Neural cell (in vitro differentiated cells): ENCODE results near the gene TMEM52B. TPM values are rescaled to one million over a fixed set of nuclear protein-coding genes. Genes with fewer than 3 reads are reported as not detected.

Experiments used
- H2AFZ ChIP-seq: fragments of 200-600, 300-800 bp; sonication (generic), shearing (Covaris generic); 2 replicates; pipeline ENCODE4 v1.6.0; 2014; ENCODE audit warnings: low read depth, mild to moderate bottlenecking, antibody characterized with exemption, low read length, moderate library complexity
- H3F3A ChIP-seq: fragments of 200-600 bp; shearing (Covaris generic); 2 replicates; pipeline ENCODE4 v1.6.1; 2016; ENCODE audit warnings: mild to moderate bottlenecking, moderate library complexity, mixed read lengths, antibody characterized with exemption, low read length; ENCODE audit not compliant: insufficient read depth, poor library complexity, severe bottlenecking
- H3K27ac ChIP-seq: fragments of 200-600, 300-800 bp; sonication (generic), shearing (Covaris generic); 2 replicates; pipeline ENCODE4 v1.5.1; 2014; ENCODE audit warnings: mild to moderate bottlenecking, low read length, moderate library complexity
- H3K27me3 ChIP-seq: fragments of 300-800, 200-600 bp; sonication (generic), shearing (Covaris generic); 2 replicates; pipeline ENCODE4 v1.6.0; 2014; ENCODE audit warnings: mild to moderate bottlenecking, low read depth, low read length, moderate library complexity; ENCODE audit not compliant: insufficient read depth
- H3K36me3 ChIP-seq: fragments of 300-800, 200-600 bp; sonication (generic), shearing (Covaris generic); 2 replicates; pipeline ENCODE4 v1.5.1; 2014; ENCODE audit warnings: mild to moderate bottlenecking, antibody characterized with exemption, low read length, moderate library complexity; ENCODE audit not compliant: insufficient read depth
- H3K4me2 ChIP-seq: fragments of 300-800, 200-600 bp; sonication (generic), shearing (Covaris generic); 2 replicates; pipeline ENCODE4 v1.6.0; 2014; ENCODE audit warnings: mild to moderate bottlenecking, low read length
- H3K4me3 ChIP-seq: fragments of 300-800, 200-600 bp; sonication (generic), shearing (Covaris generic); 2 replicates; pipeline ENCODE4 v1.5.1; 2014; ENCODE audit warnings: mild to moderate bottlenecking, low read length, moderate library complexity
- H3K79me2 ChIP-seq: fragments of 200-600 bp; shearing (Covaris generic); replicated peaks from 2 replicates; pipeline ENCODE4 v1.6.0; 2014; ENCODE audit warnings: mild to moderate bottlenecking, low read length, moderate library complexity; ENCODE audit not compliant: insufficient read depth
- H3K9ac ChIP-seq: fragments of 300-800, 200-600 bp; sonication (generic), shearing (Covaris generic); 2 replicates; pipeline ENCODE4 v1.6.1; 2016; ENCODE audit warnings: mild to moderate bottlenecking, low read length, mixed read lengths
- H3K9me2 ChIP-seq: fragments of 200-600 bp; shearing (Covaris generic); 2 replicates; pipeline ENCODE4 v1.6.1; 2016; ENCODE audit warnings: mild to moderate bottlenecking, low read length, mixed read lengths; ENCODE audit not compliant: insufficient read depth
- H3K9me3 ChIP-seq: fragments of 200-600, 300-800 bp; sonication (generic), shearing (Covaris generic); 2 replicates; pipeline ENCODE4 v1.6.1; 2016; ENCODE audit warnings: mild to moderate bottlenecking, mixed run types, low read length, moderate library complexity, mixed read lengths
- H4K20me1 ChIP-seq: fragments of 200-600 bp; shearing (Covaris generic); 2 replicates; pipeline ENCODE4 v1.6.1; 2016; ENCODE audit warnings: mild to moderate bottlenecking, mixed run types; ENCODE audit not compliant: insufficient read depth
- CTCF ChIP-seq: fragments of 450-650 bp; IDR thresholded peaks from 2 replicates; pipeline ENCODE4 v1.5.1; 2014; ENCODE audit warnings: antibody characterized with exemption, mild to moderate bottlenecking, moderate library complexity; ENCODE audit not compliant: poor library complexity, severe bottlenecking
- EP300 ChIP-seq: fragments of 450-650 bp; conservative IDR thresholded peaks from 2 replicates; pipeline ENCODE4 v1.6.1; 2014; ENCODE audit warnings: antibody characterized with exemption, mild to moderate bottlenecking, moderate library complexity; ENCODE audit not compliant: poor library complexity, severe bottlenecking
- EZH2 ChIP-seq: fragments of 200-600, 300-800 bp; shearing (Covaris generic), sonication (generic); IDR thresholded peaks from 2 replicates; pipeline ENCODE4 v1.6.1; 2014; ENCODE audit warnings: antibody characterized with exemption, low read length, borderline replicate concordance, mild to moderate bottlenecking; ENCODE audit not compliant: insufficient read depth, poor library complexity, severe bottlenecking
- MXI1 ChIP-seq: fragments of 450-650 bp; conservative IDR thresholded peaks from 2 replicates; pipeline ENCODE4 v1.6.1; 2014; ENCODE audit warnings: antibody characterized with exemption, mild to moderate bottlenecking; ENCODE audit not compliant: poor library complexity, severe bottlenecking
- POLR2AphosphoS5 ChIP-seq: IDR thresholded peaks from 2 replicates; pipeline ENCODE4 v1.6.1; 2012
- RAD21 ChIP-seq: fragments of 450-650 bp; conservative IDR thresholded peaks from 2 replicates; pipeline ENCODE4 v1.6.1; 2014; ENCODE audit warnings: antibody characterized with exemption, mild to moderate bottlenecking, moderate library complexity
- REST ChIP-seq: IDR thresholded peaks from 2 replicates; pipeline ENCODE4 v1.6.1; 2012; ENCODE audit warnings: borderline replicate concordance
- SMC3 ChIP-seq: fragments of 450-650 bp; conservative IDR thresholded peaks from 2 replicates; pipeline ENCODE4 v1.6.1; 2014; ENCODE audit warnings: antibody characterized with exemption, mild to moderate bottlenecking, moderate library complexity; ENCODE audit not compliant: poor library complexity
- TAF1 ChIP-seq: IDR thresholded peaks from 2 replicates; pipeline ENCODE4 v1.6.1; 2012; ENCODE audit warnings: low read depth
- polyA plus RNA-seq: library from polyadenylated mRNA; depleted of rRNA; stranded (reverse); fragments of >200 nt; gene quantifications from 2 replicates; pipeline ENCODE4 v1.2.3, GENCODE V29; 2014

The TMEM52B gene
- polyA plus RNA-seq, 1 donor from 2014 or later: not detected

GRCh38 chr12:10163084-10163483 lies 15.7 kb upstream of the TMEM52B start:
- Histone ChIP-seq H3K27ac (no peak overlapping the region), H3K4me2 (no peak overlapping the region), H3K4me3 (no peak overlapping the region), H3K36me3 (no peaks in the 10 kb centered on the region), H3K79me2 (no peaks in the 10 kb centered on the region), H3F3A (no peaks in the 10 kb centered on the region), H3K9me2 (no peaks in the 10 kb centered on the region), H3K27me3 (no peaks in the 10 kb centered on the region), H2AFZ (no peak overlapping the region), H4K20me1 (no peaks in the 10 kb centered on the region), H3K9ac (no peak overlapping the region), H3K9me3 (peaks cover 2% of the 10 kb centered on the region)
- TF ChIP-seq RAD21 (no peak), TAF1 (no peak), EZH2 (no peak), CTCF (no peak), MXI1 (no peak), EP300 (no peak), REST (no peak), POLR2AphosphoS5 (no peak), SMC3 (no peak)

GRCh38 chr12:10165421-10165820 lies 13.4 kb upstream of the TMEM52B start:
- Histone ChIP-seq H3K36me3 (no peaks in the 10 kb centered on the region), H3K27ac (no peak overlapping the region), H3K9ac (no peak overlapping the region), H3K9me3 (no peaks in the 10 kb centered on the region), H4K20me1 (no peaks in the 10 kb centered on the region), H3K27me3 (no peaks in the 10 kb centered on the region), H3F3A (no peaks in the 10 kb centered on the region), H3K9me2 (no peaks in the 10 kb centered on the region), H2AFZ (no peak overlapping the region), H3K4me2 (no peak overlapping the region), H3K4me3 (no peak overlapping the region), H3K79me2 (no peaks in the 10 kb centered on the region)
- TF ChIP-seq SMC3 (no peak), EZH2 (no peak), EP300 (no peak), REST (no peak), CTCF (no peak), POLR2AphosphoS5 (no peak), MXI1 (no peak), RAD21 (no peak), TAF1 (no peak)
